Neural progenitor cell (in vitro differentiated cells): Measurements from ENCODE around the gene PLGRKT.

Experiments
- EZH2 ChIP-seq: fragments of 200-600 bp; sonication (generic); IDR thresholded peaks from 2 replicates; pipeline ENCODE4 v1.6.1; 2017; ENCODE audit warnings: antibody characterized with exemption, mild to moderate bottlenecking, moderate library complexity
- EZH2phosphoT487 ChIP-seq: fragments of 200-600 bp; sonication (generic); IDR thresholded peaks from 2 replicates; pipeline ENCODE4 v1.6.1; 2017; ENCODE audit warnings: antibody characterized with exemption
- TF ChIP-seq, protein P1 (sequence below): fragments of 200-600 bp; sonication (generic); IDR thresholded peaks from 2 replicates; pipeline ENCODE4 v1.5.1; 2017; ENCODE audit warnings: antibody characterized with exemption, mild to moderate bottlenecking

- TF ChIP-seq, protein P1, sequence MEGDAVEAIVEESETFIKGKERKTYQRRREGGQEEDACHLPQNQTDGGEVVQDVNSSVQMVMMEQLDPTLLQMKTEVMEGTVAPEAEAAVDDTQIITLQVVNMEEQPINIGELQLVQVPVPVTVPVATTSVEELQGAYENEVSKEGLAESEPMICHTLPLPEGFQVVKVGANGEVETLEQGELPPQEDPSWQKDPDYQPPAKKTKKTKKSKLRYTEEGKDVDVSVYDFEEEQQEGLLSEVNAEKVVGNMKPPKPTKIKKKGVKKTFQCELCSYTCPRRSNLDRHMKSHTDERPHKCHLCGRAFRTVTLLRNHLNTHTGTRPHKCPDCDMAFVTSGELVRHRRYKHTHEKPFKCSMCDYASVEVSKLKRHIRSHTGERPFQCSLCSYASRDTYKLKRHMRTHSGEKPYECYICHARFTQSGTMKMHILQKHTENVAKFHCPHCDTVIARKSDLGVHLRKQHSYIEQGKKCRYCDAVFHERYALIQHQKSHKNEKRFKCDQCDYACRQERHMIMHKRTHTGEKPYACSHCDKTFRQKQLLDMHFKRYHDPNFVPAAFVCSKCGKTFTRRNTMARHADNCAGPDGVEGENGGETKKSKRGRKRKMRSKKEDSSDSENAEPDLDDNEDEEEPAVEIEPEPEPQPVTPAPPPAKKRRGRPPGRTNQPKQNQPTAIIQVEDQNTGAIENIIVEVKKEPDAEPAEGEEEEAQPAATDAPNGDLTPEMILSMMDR, result no peak
- TF ChIP-seq EZH2 (no peak), EZH2phosphoT487 (no peak)
These were observed 111.5 kb downstream of the PLGRKT start for GRCh38 chr9:5326187-5326586.
